K562 (cell line): Measurements from ENCODE around the gene MBD2. TPM values are rescaled to one million over a fixed set of nuclear protein-coding genes. Genes with fewer than 3 reads are reported as not detected.

Experiments
- ATAC-seq: fragments of 200-7000 bp; cut with Tn5 transposase; 3 replicates; pipeline ENCODE4 v1.9.1; 2020; ENCODE audit warnings: moderate library complexity
- BruUV-seq: library from RNA; stranded (reverse); fragments of 400-500 nt; replicated peaks from 2 replicates; lab custom pipeline; 2021; lab: Mats Ljungman, UMichigan
- CTCF ChIA-PET: fragments of 300-600 bp; formaldehyde crosslinking; extraction: SDS; loops from one replicate; lab custom pipeline; 2021; ENCODE audit warnings: low intra/inter-chr PET ratio; lab: Yijun Ruan, JAX
- POLR2A ChIA-PET: fragments of 300-600, 350-650 bp; sonication (Branson Sonifier 250); formaldehyde crosslinking; extraction: SDS; loops from one replicate; lab custom pipeline; 2021; ENCODE audit warnings: antibody characterized with exemption, inconsistent platforms; lab: Yijun Ruan, JAX
- DNase-seq, 4 experiments: peaks; one replicate each; pipeline versions ENCODE4 v3.0.0 to v3.0.0-alpha.2; 2011 to 2018; ENCODE audit warnings: low spot score in 3 of 4, mixed read lengths in 3 of 4; ENCODE audit errors: extremely low read depth in 1 of 4
- FAIRE-seq: peaks from 2 replicates; lab custom pipeline; 2011; peaks lifted over from hg19 to GRCh38; lab: Jason Lieb, UNC
- H2AFZ ChIP-seq: 2 replicates; pipeline ENCODE4 v1.6.0; 2011; ENCODE audit warnings: low read depth, low read length, control low read depth, inconsistent platforms
- H3K27ac ChIP-seq: fragments of 200-600 bp; 3 replicates; pipeline ENCODE4 v1.8.0; 2011; ENCODE audit warnings: low read depth, mild to moderate bottlenecking, control low read depth, inconsistent platforms, low read length, moderate library complexity, mixed read lengths; ENCODE audit errors: extremely low read depth
- H3K27me3 ChIP-seq, 2 experiments: fragments of 300-600 bp in 1 of 2; 2 replicates in 1 of 2; 3 replicates in 1 of 2; pipeline versions ENCODE4 v1.6.0 to v1.8.0; 2011; ENCODE audit warnings: inconsistent platforms in 2 of 2, low read length in 2 of 2, mild to moderate bottlenecking in 1 of 2, mixed read lengths in 1 of 2, moderate library complexity in 1 of 2; ENCODE audit not compliant: control insufficient read depth in 2 of 2, insufficient read depth in 2 of 2
- H3K36me3 ChIP-seq: fragments of 300-600 bp; 3 replicates; pipeline ENCODE4 v1.8.0; 2011; ENCODE audit warnings: mild to moderate bottlenecking, low read length, inconsistent platforms; ENCODE audit not compliant: control insufficient read depth, insufficient read depth
- H3K4me1 ChIP-seq, 2 experiments: fragments of 200-600 bp in 1 of 2; replicated peaks in 1 of 2; 2 replicates in 1 of 2; 3 replicates in 1 of 2; pipeline versions ENCODE4 v1.5.1 to v1.8.0; 2011; ENCODE audit warnings: inconsistent platforms in 2 of 2, low read length in 2 of 2, mild to moderate bottlenecking in 1 of 2, mixed read lengths in 1 of 2, moderate library complexity in 1 of 2; ENCODE audit not compliant: control insufficient read depth in 2 of 2, insufficient read depth in 2 of 2
- H3K4me2 ChIP-seq: 2 replicates; pipeline ENCODE4 v1.6.1; 2011; ENCODE audit warnings: low read length, control low read depth, inconsistent platforms, mixed read lengths; ENCODE audit not compliant: insufficient read depth
- H3K4me3 ChIP-seq: fragments of 200-600 bp; sonication (generic), shearing (Covaris generic); 2 replicates; pipeline ENCODE4 v1.5.1; 2016; ENCODE audit warnings: control low read depth, inconsistent platforms
- H3K79me2 ChIP-seq: fragments of 200-600 bp; 3 replicates; pipeline ENCODE4 v1.8.0; 2011; ENCODE audit warnings: low read length, inconsistent platforms; ENCODE audit not compliant: control insufficient read depth, insufficient read depth
- H3K9ac ChIP-seq, 2 experiments: 2 replicates each; pipeline versions ENCODE4 v1.6.0 to v1.6.1; 2011; ENCODE audit warnings: low read depth in 2 of 2, low read length in 2 of 2, control low read depth in 1 of 2, inconsistent platforms in 1 of 2, mild to moderate bottlenecking in 1 of 2, mixed read lengths in 1 of 2; ENCODE audit not compliant: insufficient read depth in 1 of 2
- H3K9me1 ChIP-seq: one replicate; pipeline ENCODE4 v1.6.0; 2011; ENCODE audit warnings: inconsistent platforms, mild to moderate bottlenecking, low read length, moderate library complexity; ENCODE audit not compliant: control insufficient read depth, insufficient read depth
- H3K9me3 ChIP-seq: replicated peaks from 2 replicates; pipeline ENCODE4 v1.5.1; 2011; ENCODE audit warnings: low read depth, low read length, inconsistent platforms; ENCODE audit not compliant: control insufficient read depth, insufficient read depth
- H4K20me1 ChIP-seq: replicated peaks from 2 replicates; pipeline ENCODE4 v1.6.1; 2011; ENCODE audit warnings: low read length, inconsistent platforms, mixed read lengths; ENCODE audit not compliant: control insufficient read depth, insufficient read depth
- ADNP ChIP-seq: fragments of 200-800 bp; sonication (Bioruptor generic); IDR thresholded peaks from 2 replicates; pipeline ENCODE4 v1.6.1; 2016; ENCODE audit warnings: missing genetic modification characterization, missing compliant biosample characterization
- ATF1 ChIP-seq, 2 experiments: fragments of 450-650 bp in 1 of 2; IDR thresholded peaks; 2 replicates each; pipeline ENCODE4 v1.6.1; 2016; ENCODE audit warnings: missing compliant biosample characterization in 1 of 2, missing genetic modification characterization in 1 of 2
- CREB1 ChIP-seq, 2 experiments: sonication (generic) in 1 of 2; formaldehyde crosslinking in 1 of 2; IDR thresholded peaks; 2 replicates each; pipeline versions ENCODE4 v1.6.1 to v1.8.0; 2012 to 2022; ENCODE audit warnings: inconsistent platforms in 1 of 2, mild to moderate bottlenecking in 1 of 2, missing genetic modification reagents in 1 of 2, moderate library complexity in 1 of 2
- CREB5 ChIP-seq: fragments of 250-450 bp; sonication (Bioruptor Pico); IDR thresholded peaks from 2 replicates; pipeline ENCODE4 v1.5.0; 2020; ENCODE audit warnings: mild to moderate bottlenecking
- DACH1 ChIP-seq: fragments of 450-650 bp; IDR thresholded peaks from 2 replicates; pipeline ENCODE4 v1.6.1; 2018; ENCODE audit not compliant: partially characterized antibody
- HDAC3 ChIP-seq: fragments of 450-650 bp; IDR thresholded peaks from 2 replicates; pipeline ENCODE4 v1.6.1; 2018; ENCODE audit warnings: borderline replicate concordance, mild to moderate bottlenecking, moderate library complexity; ENCODE audit not compliant: partially characterized antibody
- HNRNPL ChIP-seq: fragments of 200-400 bp; formaldehyde crosslinking; IDR thresholded peaks from 2 replicates; pipeline ENCODE4 v1.6.1; 2017; ENCODE audit warnings: low read depth, mild to moderate bottlenecking, low read length
- IRF2 ChIP-seq: sonication (generic); formaldehyde crosslinking; IDR thresholded peaks from 2 replicates; pipeline ENCODE4 v1.8.1; 2022; ENCODE audit warnings: mild to moderate bottlenecking, missing genetic modification reagents
- POLR2B ChIP-seq: fragments of 450-650 bp; IDR thresholded peaks from 2 replicates; pipeline ENCODE4 v1.6.1; 2018; ENCODE audit warnings: low read depth; ENCODE audit not compliant: partially characterized antibody
- SMAD3 ChIP-seq: fragments of 450-650 bp; formaldehyde crosslinking; conservative IDR thresholded peaks from 2 replicates; pipeline ENCODE4 v1.4.0; 2020; ENCODE audit warnings: mild to moderate bottlenecking
- THRB ChIP-seq: fragments of 450-650 bp; formaldehyde crosslinking; conservative IDR thresholded peaks from 2 replicates; pipeline ENCODE4 v1.4.0; 2022; ENCODE audit warnings: mild to moderate bottlenecking, missing genetic modification characterization
- ZNF175 ChIP-seq: fragments of 200-800 bp; sonication (Bioruptor generic); IDR thresholded peaks from 2 replicates; pipeline ENCODE4 v1.6.1; 2016; ENCODE audit warnings: low read depth, mild to moderate bottlenecking, missing genetic modification characterization, missing compliant biosample characterization
- in situ Hi-C: fragments of 300-500 bp; cut with MboI; formaldehyde crosslinking; loops from 4 replicates; pipeline ENCODE4 v1.15.0; 2018; ENCODE audit warnings: inconsistent platforms, mixed read lengths
- intact Hi-C: fragments of 100-400 bp; cut with micrococcal nuclease; formaldehyde crosslinking; loops from 2 replicates; pipeline ENCODE4 v1.14.2; 2022
- polyA plus RNA-seq, 8 experiments: library from polyadenylated mRNA; depleted of rRNA in 4 of 8; stranded (reverse) in 5 of 8; unstranded in 3 of 8; fragments of >200 nt; fragmentation: Nextera tagmentation in 2 of 8; fragmentation: Illumina TruSeq in 1 of 8; extraction: Ambion mirVana in 2 of 8; extraction: Trizol in 1 of 8; gene quantifications; 2 replicates each; pipeline versions ENCODE4 v1.2.1 to v1.2.3, GENCODE V29; 2011 to 2014; ENCODE audit warnings: inconsistent platforms in 1 of 8, missing spikeins in 1 of 8
- total RNA-seq, 7 experiments: library from RNA; depleted of rRNA in 6 of 7; stranded (reverse); fragments of >200 nt in 6 of 7; fragmentation: Illumina TruSeq in 2 of 7; extraction: Trizol in 2 of 7; gene quantifications; 2 replicates each; pipeline versions ENCODE4 v1.2.1 to v1.2.3, GENCODE V29; 2011 to 2021; ENCODE audit warnings: low replicate concordance in 1 of 7

Gene MBD2
- total and polyA plus RNA-seq, 9 of the 15 experiments (the other 6 are each of a cell fraction or from before 2014, with no cell fraction given) = 4.4 to 40.2 (median 13.9) TPM

GRCh38 chr18:54191352-54191751 is 33.1 kb downstream of the MBD2 start:
- peaks cover 8% of the 10 kb centered on the region; the same call in 2 of the 3 replicates for H3K79me2 ChIP-seq
- FAIRE-seq = no peak

More at GRCh38 chr18:54191352-54191751, 33.1 kb downstream of the MBD2 start:
- TF ChIP-seq HNRNPL (no peak), THRB (CRISPR knock-in tag) (no peak), ADNP (tag) (no peak), CREB1 (IDR thresholded peaks at IDR 0.05) (no peak), CREB1 (CRISPR knock-in tag; IDR thresholded peaks at IDR 0.05) (no peak), POLR2B (no peak), DACH1 (no peak), HDAC3 (no peak), ATF1 (CRISPR knock-in tag; IDR thresholded peaks at IDR 0.05) (no peak), ATF1 (tag; IDR thresholded peaks at IDR 0.05) (no peak), SMAD3 (no peak), IRF2 (no peak), CREB5 (no peak), ZNF175 (CRISPR knock-in tag) (no peak)
- in situ Hi-C loops (no loop called here), intact Hi-C loops (no loop called here)
- H3K27me3 ChIP-seq = no peaks in the 10 kb centered on the region
- BruUV-seq = no TSS peak
- H3K4me2 ChIP-seq = no peak overlapping the region
- H3K9me3 ChIP-seq = no peaks in the 10 kb centered on the region
- no peaks in the 10 kb centered on the region for H4K20me1 ChIP-seq
- ChIA-PET CTCF (no interaction called here), POLR2A (interaction anchor here (0.6 kb wide), 1 partner anchor 71 kb away, joined by 3 read pairs; no protein-coding TSS in a partner anchor)
- H3K4me1 ChIP-seq = no peaks in the 10 kb centered on the region
- H3K9me1 ChIP-seq = no peaks in the 10 kb centered on the region
- no peak overlapping the region for H2AFZ ChIP-seq
- peaks cover 12% of the 10 kb centered on the region; the same call in 2 of the 3 replicates for H3K36me3 ChIP-seq
- no peak overlapping the region for H3K4me3 ChIP-seq
- H3K27ac ChIP-seq = no peak overlapping the region
- ATAC-seq = no peak
- no peak for DNase-seq
- no peak overlapping the region for H3K9ac ChIP-seq
